Stimulated activated CD4-positive, alpha-beta T cell treated with anti-CD3 and anti-CD28 coated beads, Interleukin-1b, Interleukin-23, amount 100 ng/mL, for 24 hours (primary cell): ENCODE measurements around the gene LINC01488.

Experiments
- DNase-seq, 4 experiments: peaks; one replicate each; pipeline ENCODE4 v3.0.0-alpha.2; 2020; ENCODE audit warnings: low read depth in 4 of 4, low spot score in 1 of 4

LINC01488 gene

GRCh38 chr11:69508974-69509373 lies 27.5 kb downstream of the LINC01488 start:
- no peak for DNase-seq

GRCh38 chr11:69509381-69509780 lies 27.9 kb downstream of the LINC01488 start:
- DNase-seq: no peak

- DNase-seq: no peak
These were observed 28.5 kb downstream of the LINC01488 start for GRCh38 chr11:69509846-69510390.

GRCh38 chr11:69510471-69511357 lies 29.3 kb downstream of the LINC01488 start:
- DNase-seq: no peak

GRCh38 chr11:69511358-69512055 lies 30.0 kb downstream of the LINC01488 start:
- DNase-seq: no peak

GRCh38 chr11:69512136-69512535 lies 30.7 kb downstream of the LINC01488 start:
- DNase-seq: no peak

GRCh38 chr11:69512790-69513189 lies 31.3 kb downstream of the LINC01488 start:
- DNase-seq: no peak

GRCh38 chr11:69513196-69513595 lies 31.7 kb downstream of the LINC01488 start:
- no peak for DNase-seq

GRCh38 chr11:69513663-69514224 lies 32.3 kb downstream of the LINC01488 start:
- DNase-seq: no peak

GRCh38 chr11:69514771-69515170 lies 33.3 kb downstream of the LINC01488 start:
- no peak for DNase-seq

GRCh38 chr11:69515271-69516245 lies 34.1 kb downstream of the LINC01488 start:
- no peak for DNase-seq

- no peak for DNase-seq
These were observed 35.1 kb downstream of the LINC01488 start for GRCh38 chr11:69516526-69516925.

GRCh38 chr11:69518081-69518950 lies 36.9 kb downstream of the LINC01488 start:
- DNase-seq: no peak

GRCh38 chr11:69520186-69520916 lies 38.9 kb downstream of the LINC01488 start:
- DNase-seq: no peak

GRCh38 chr11:69521457-69521856 lies 40.0 kb downstream of the LINC01488 start:
- DNase-seq: no peak

- no peak for DNase-seq
These were observed 42.0 kb downstream of the LINC01488 start for GRCh38 chr11:69523453-69523852.

GRCh38 chr11:69524291-69524882 lies 42.9 kb downstream of the LINC01488 start:
- no peak for DNase-seq

GRCh38 chr11:69524991-69525411 lies 43.5 kb downstream of the LINC01488 start:
- no peak for DNase-seq
